Epithelial cell of esophagus (primary cell): ENCODE data around the gene SLC36A1.
"Not testable (repeated sequence)": the region's sequence is repeated elsewhere in the genome, so short reads cannot be mapped to it uniquely, and the experiment has no call there.

ENCODE experiments used
- DNase-seq: peaks from one replicate; pipeline ENCODE4 v3.0.0; 2010; ENCODE audit warnings: low read depth
- H3K4me3 ChIP-seq: 2 replicates; pipeline ENCODE4 v1.5.1; 2011; ENCODE audit warnings: mild to moderate bottlenecking, low read length, control low read depth
- TF ChIP-seq, protein P1 (sequence below): IDR thresholded peaks from 2 replicates; pipeline ENCODE4 v1.5.1; 2011; ENCODE audit warnings: low read depth, mild to moderate bottlenecking, low read length, control low read depth, inconsistent platforms; ENCODE audit not compliant: insufficient read depth; ENCODE audit errors: missing control alignments

The SLC36A1 gene

GRCh38 chr5:151495320-151495719, 47.9 kb downstream of the SLC36A1 start:
- H3K4me3 ChIP-seq = no peak overlapping the region
- DNase-seq = no peak
- TF ChIP-seq, protein P1, sequence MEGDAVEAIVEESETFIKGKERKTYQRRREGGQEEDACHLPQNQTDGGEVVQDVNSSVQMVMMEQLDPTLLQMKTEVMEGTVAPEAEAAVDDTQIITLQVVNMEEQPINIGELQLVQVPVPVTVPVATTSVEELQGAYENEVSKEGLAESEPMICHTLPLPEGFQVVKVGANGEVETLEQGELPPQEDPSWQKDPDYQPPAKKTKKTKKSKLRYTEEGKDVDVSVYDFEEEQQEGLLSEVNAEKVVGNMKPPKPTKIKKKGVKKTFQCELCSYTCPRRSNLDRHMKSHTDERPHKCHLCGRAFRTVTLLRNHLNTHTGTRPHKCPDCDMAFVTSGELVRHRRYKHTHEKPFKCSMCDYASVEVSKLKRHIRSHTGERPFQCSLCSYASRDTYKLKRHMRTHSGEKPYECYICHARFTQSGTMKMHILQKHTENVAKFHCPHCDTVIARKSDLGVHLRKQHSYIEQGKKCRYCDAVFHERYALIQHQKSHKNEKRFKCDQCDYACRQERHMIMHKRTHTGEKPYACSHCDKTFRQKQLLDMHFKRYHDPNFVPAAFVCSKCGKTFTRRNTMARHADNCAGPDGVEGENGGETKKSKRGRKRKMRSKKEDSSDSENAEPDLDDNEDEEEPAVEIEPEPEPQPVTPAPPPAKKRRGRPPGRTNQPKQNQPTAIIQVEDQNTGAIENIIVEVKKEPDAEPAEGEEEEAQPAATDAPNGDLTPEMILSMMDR = no peak

GRCh38 chr5:151496041-151496484, 48.7 kb downstream of the SLC36A1 start:
- DNase-seq = no peak
- TF ChIP-seq, protein P1 = no peak
- H3K4me3 ChIP-seq = no peak overlapping the region

- TF ChIP-seq, protein P1 = no peak
Observed at GRCh38 chr5:151497391-151498002, 50.1 kb downstream of the SLC36A1 start.

GRCh38 chr5:151498395-151499155, 51.2 kb downstream of the SLC36A1 start:
- TF ChIP-seq, protein P1 = no peak
- no peak overlapping the region for H3K4me3 ChIP-seq
- DNase-seq = no peak

More at GRCh38 chr5:151497391-151498002, 50.1 kb downstream of the SLC36A1 start:
- DNase-seq = no peak
- H3K4me3 ChIP-seq = no peak overlapping the region

DNA sequence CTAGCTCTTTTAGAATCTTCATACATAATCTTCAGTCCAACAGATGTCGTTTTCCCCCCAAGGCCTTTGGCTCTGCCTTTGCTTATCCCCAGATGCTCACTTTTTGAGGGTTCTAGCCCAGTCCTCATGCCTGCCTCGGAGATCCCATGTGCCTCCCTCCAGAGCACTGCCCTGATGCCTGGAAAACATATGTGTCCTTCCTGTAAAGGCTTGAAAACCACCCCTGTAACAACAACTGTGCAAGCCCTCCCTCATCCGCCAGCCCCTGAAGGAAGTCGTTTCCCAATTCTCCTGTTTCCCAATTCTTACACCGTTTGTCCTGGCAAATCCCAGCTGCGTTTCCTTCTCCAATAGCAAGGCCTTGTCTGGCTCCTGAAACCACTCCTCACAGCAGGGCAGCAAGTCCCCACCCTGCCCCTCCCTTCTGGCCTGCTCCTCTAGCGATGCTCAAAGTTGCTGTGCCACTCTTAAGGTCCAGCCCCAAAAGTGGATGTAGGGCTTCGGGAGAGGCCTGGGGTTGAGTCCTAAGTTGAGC, 52.2 kb downstream of the SLC36A1 start:
- TF ChIP-seq, protein P1 = no peak
- DNase-seq = peak; percentile 30
- H3K4me3 ChIP-seq = no peak overlapping the region

DNA sequence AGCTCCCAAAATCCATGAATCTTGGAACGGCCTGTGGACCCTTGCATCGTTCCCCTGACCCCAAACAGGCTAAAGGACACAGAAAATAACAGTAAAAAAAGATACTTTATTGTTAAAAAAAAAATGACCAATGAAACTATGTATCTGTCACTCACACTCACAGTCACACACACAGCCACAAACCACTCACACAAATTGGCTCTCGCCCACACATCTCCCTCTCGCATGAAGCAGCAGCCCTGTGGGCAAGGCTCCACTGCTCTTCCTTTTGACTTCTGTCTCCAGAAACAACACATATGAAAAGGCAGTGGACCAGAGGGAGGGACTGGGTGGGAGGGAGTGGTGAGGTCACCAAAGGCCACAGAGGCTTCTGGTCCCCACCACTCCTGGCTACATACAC, 56.6 kb downstream of the SLC36A1 start:
- TF ChIP-seq, protein P1 = no peak
- no peak for DNase-seq

DNA sequence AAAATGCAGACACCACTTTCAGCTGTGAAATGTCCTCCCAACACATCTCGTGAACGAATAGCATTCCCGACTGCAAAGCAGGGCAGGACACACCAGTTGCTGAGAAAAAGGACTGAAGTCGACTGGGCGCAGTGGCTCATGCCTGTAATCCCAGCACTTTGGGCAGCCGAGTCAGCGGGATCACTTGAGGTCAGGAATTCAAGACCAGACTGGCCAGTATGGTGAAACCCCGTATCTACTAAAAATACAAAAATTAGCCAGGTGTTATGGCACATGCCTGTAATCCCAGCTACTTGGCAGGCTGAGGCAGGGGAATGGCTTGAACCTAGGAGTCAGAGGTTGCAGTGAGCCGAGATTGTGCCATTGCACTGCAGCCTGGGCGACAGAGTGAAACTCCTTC, 60.9 kb downstream of the SLC36A1 start:
- not testable (repeated sequence) for H3K4me3 ChIP-seq

More for the DNA sequence above, 56.6 kb downstream of the SLC36A1 start:
- H3K4me3 ChIP-seq = no peak overlapping the region

More for the DNA sequence above, 60.9 kb downstream of the SLC36A1 start:
- not testable (repeated sequence) for DNase-seq
